Psoas muscle (tissue), 8 donors: ENCODE results near the gene MINDY4. TPM values are rescaled to one million over a fixed set of nuclear protein-coding genes. Genes with fewer than 3 reads are reported as not detected.

Source experiments
- ATAC-seq, 4 donors: fragments of 200-7000 bp; cut with Tn5 transposase; one replicate each; pipeline ENCODE4 v1.9.1; 2020; ENCODE audit warnings: moderate library complexity in 3 of 4, mild to moderate bottlenecking in 2 of 4
- DNase-seq, 2 donors: peaks; one replicate each; pipeline ENCODE4 v3.0.0-alpha.2; 2020
- H3K27ac ChIP-seq: fragments of 200-600 bp; one replicate; pipeline ENCODE4 v1.8.0; 2022
- H3K27me3 ChIP-seq, 3 donors: fragments of 200-600 bp in 1 of 3; one replicate each; pipeline versions ENCODE4 v1.6.1 to v1.8.0; 2013 to 2022; ENCODE audit warnings: low read length in 2 of 3, mild to moderate bottlenecking in 2 of 3, moderate library complexity in 1 of 3; ENCODE audit not compliant: insufficient read depth in 3 of 3
- H3K36me3 ChIP-seq, 2 donors: fragments of 200-600 bp in 1 of 2; one replicate each; pipeline versions ENCODE4 v1.6.1 to v1.8.0; 2013 to 2022; ENCODE audit warnings: low read depth in 1 of 2, mild to moderate bottlenecking in 1 of 2, moderate library complexity in 1 of 2; ENCODE audit not compliant: insufficient read depth in 1 of 2
- H3K4me1 ChIP-seq: fragments of 200-600 bp; one replicate; pipeline ENCODE4 v1.8.0; 2022
- H3K4me3 ChIP-seq: fragments of 200-600 bp; one replicate; pipeline ENCODE4 v1.8.0; 2022; ENCODE audit warnings: mild to moderate bottlenecking
- H3K9me3 ChIP-seq: fragments of 200-600 bp; one replicate; pipeline ENCODE4 v1.8.0; 2022
- WGBS, 3 donors: extraction: QIAGEN DNeasy Blood & Tissue Kit; methylation state at CpG; one replicate each; pipeline versions ENCODE4 v1.1.6 to v1.1.7; 2013; 5-methylcytosine and 5-hydroxymethylcytosine counted together
- intact Hi-C, 2 donors: fragments of 100-400 bp; cut with DNase I; formaldehyde crosslinking; loops; one replicate each; pipeline versions ENCODE4 v1.11.0 to v1.14.2; 2022
- polyA plus RNA-seq, 3 donors: library from polyadenylated mRNA; stranded (reverse); fragments of 200-250 nt; gene quantifications; one replicate each; pipeline ENCODE4 v1.2.3, GENCODE V29; 2013
- total RNA-seq, 4 donors: library from RNA; stranded (reverse); fragmentation: NEBNext Ultra II Directional in 2 of 4; extraction: Animal tissue kit (Norgen Biotek cat#: 25700) in 2 of 4; gene quantifications; one replicate each; pipeline versions ENCODE4 v1.2.1 to v1.2.4, GENCODE V29; 2021 to 2023
- TF ChIP-seq, protein P1 (sequence below): fragments of 200-600 bp; IDR thresholded peaks from one replicate; pipeline ENCODE4 v1.8.0; 2022; ENCODE audit warnings: antibody characterized with exemption
- donor health status: healthy with polysubstance abuse.
- donor health status: DM: no; HTN: no; CAD: no; lungs with moderate emphysema.
- donor health status: Bipolar disorder and iron deficiency.
- donor health status: healthy.
- donor health status: DM: yes; HTN: yes; CAD: no.
- donor health status: DM: no; HTN: no; CAD: no.
- donor health status: DM: no; HTN: no; CAD: no.
- donor health status: DM: yes; HTN: yes; CAD: no.

Gene MINDY4
- total and polyA plus RNA-seq, 7 donors, result 0.86 to 3.5 (median 1.5) TPM

DNA sequence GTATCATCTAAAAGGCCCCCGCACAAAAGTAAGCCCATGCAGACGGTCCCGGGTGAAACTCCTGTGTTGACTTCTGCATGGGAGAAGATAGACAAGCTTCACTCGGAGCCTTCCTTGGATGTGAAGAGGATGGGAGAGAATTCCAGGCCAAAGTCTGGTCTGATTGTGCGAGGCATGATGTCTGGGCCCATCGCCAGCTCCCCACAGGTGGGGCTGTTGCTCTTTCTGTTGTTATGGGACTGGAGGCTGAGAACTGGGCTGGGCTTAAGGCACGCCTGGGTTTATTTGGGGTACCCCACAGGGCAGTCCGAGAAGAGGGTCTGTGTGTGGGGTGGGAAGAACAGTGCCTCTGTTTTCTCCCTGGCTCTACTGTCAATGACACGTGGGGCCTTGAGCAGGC, 14.6 kb downstream of the MINDY4 start:
- Histone ChIP-seq H3K36me3 (peaks cover 0 to 30% of the 10 kb centered on the region in 2 donors), H3K4me3 (no peak overlapping the region), H3K9me3 (no peaks in the 10 kb centered on the region), H3K27ac (no peak overlapping the region), H3K4me1 (peaks cover 6% of the 10 kb centered on the region), H3K27me3 (no peaks in the 10 kb centered on the region)
- no peak for DNase-seq
- 86 to 94% (median 91%) methylated on average over 9 of the region's 9 CpGs for WGBS, 3 donors
- intact Hi-C loops, result no loop called here
- no peak for ATAC-seq
- TF ChIP-seq, protein P1, sequence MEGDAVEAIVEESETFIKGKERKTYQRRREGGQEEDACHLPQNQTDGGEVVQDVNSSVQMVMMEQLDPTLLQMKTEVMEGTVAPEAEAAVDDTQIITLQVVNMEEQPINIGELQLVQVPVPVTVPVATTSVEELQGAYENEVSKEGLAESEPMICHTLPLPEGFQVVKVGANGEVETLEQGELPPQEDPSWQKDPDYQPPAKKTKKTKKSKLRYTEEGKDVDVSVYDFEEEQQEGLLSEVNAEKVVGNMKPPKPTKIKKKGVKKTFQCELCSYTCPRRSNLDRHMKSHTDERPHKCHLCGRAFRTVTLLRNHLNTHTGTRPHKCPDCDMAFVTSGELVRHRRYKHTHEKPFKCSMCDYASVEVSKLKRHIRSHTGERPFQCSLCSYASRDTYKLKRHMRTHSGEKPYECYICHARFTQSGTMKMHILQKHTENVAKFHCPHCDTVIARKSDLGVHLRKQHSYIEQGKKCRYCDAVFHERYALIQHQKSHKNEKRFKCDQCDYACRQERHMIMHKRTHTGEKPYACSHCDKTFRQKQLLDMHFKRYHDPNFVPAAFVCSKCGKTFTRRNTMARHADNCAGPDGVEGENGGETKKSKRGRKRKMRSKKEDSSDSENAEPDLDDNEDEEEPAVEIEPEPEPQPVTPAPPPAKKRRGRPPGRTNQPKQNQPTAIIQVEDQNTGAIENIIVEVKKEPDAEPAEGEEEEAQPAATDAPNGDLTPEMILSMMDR, result no peak

DNA sequence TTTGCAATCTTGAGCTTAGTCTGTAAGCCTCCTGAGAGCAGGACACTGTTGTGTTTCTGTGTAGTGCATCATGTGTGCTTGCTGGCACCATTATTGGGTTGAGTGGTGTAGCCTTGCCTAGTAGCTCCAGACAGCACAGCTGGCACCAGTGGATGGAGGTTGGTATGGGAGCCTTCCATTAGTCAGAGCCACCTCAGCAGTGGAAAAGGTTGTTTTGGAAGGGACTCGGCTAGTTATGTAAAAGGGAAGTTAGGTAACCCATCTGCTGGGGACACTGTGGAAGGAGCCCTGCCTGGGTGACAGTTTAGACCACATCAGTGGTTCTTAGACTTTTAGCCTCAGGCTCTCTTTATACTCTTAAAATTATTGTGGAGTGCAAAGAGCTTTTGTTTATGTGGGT, 16.3 kb downstream of the MINDY4 start:
- DNase-seq (no peak), ATAC-seq (peak in 2 of 4 donors; percentile 23 to 26)
- Histone ChIP-seq H3K9me3 (no peaks in the 10 kb centered on the region), H3K4me1 (no peaks in the 10 kb centered on the region), H3K27ac (no peak overlapping the region), H3K27me3 (no peaks in the 10 kb centered on the region), H3K4me3 (no peak overlapping the region), H3K36me3 (peaks cover 0 to 36% of the 10 kb centered on the region in 2 donors)
- TF ChIP-seq, protein P1, result no peak
- intact Hi-C loops, result no loop called here
- WGBS, 3 donors, result 73 to 86% (median 84%) methylated on average over 1 of the region's 1 CpG

DNA sequence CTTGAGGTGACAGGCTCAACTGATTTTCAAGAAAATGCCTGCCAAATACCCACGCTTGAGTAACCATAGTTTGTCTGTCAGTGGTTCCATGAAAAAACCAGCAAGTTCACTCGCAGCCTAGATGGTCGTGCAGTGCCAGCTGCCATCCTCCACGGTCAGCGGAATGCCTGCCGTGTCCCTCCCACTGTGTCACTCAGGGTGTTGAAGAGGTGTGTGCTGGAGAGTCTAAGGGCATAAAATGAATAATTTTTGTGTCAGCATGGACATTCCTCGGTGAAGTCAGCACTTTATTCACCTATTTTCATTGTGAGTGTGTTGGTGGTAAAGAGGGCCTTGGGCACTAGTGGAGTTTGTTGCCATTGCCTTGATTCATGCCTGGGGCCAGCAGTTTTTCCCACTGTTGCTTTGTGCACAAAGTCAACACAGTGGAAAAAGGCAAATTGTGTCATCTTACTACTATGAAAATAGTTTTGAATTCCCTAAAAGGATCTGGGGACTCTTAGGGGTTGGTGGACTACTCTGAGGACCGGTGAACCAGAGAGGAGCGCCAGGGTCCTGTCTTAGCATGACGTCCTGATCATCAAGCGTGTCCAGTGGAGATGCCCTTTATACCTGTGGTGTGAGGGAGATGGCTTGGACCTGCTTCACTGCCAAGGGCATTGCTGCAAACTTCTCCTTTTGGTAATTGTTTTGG, 17.6 kb downstream of the MINDY4 start:
- Histone ChIP-seq H3K4me3 (no peak overlapping the region), H3K27ac (no peak overlapping the region), H3K4me1 (no peaks in the 10 kb centered on the region), H3K9me3 (no peaks in the 10 kb centered on the region), H3K36me3 (peaks cover 0 to 28% of the 10 kb centered on the region in 2 donors), H3K27me3 (no peaks in the 10 kb centered on the region)
- 58 to 75% (median 66%) methylated on average over 11 of the region's 11 CpGs for WGBS, 3 donors
- ATAC-seq (peak in 1 of 4 donors; percentile 15), DNase-seq (no peak)
- intact Hi-C loops, result no loop called here
- TF ChIP-seq, protein P1, result no peak

DNA sequence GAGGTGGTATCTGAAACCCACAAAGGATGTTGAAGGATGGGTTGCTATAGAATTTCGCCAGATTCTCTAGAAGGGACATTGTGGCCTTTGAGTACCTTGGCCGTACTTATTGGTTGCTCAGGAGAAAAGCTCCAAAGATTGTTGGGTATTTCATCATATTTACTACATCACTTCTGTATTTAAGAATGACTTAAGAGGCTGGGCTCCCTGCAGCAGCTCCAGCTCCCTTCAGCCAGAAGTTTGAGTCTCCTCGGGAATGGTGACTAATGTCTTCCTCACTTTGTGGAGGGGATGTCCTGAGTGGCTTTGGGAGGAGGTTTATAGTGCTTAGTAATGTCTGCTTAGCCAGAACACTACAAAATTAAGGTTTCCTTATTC, 18.1 kb downstream of the MINDY4 start:
- peak in 1 of 2 donors; percentile 30 for DNase-seq
- no peaks in the 10 kb centered on the region for H3K27me3 ChIP-seq
- H3K36me3 ChIP-seq, result peaks cover 0 to 23% of the 10 kb centered on the region in 2 donors
- 66 to 75% (median 72%) methylated on average over 3 of the region's 3 CpGs for WGBS, 3 donors
- TF ChIP-seq, protein P1, result no peak
- ATAC-seq, result peak; percentile 65 to 84 (median 76)
- no peak overlapping the region for H3K4me3 ChIP-seq
- H3K4me1 ChIP-seq, result no peaks in the 10 kb centered on the region
- intact Hi-C loops, result no loop called here
- H3K27ac ChIP-seq, result no peak overlapping the region
- no peaks in the 10 kb centered on the region for H3K9me3 ChIP-seq

DNA sequence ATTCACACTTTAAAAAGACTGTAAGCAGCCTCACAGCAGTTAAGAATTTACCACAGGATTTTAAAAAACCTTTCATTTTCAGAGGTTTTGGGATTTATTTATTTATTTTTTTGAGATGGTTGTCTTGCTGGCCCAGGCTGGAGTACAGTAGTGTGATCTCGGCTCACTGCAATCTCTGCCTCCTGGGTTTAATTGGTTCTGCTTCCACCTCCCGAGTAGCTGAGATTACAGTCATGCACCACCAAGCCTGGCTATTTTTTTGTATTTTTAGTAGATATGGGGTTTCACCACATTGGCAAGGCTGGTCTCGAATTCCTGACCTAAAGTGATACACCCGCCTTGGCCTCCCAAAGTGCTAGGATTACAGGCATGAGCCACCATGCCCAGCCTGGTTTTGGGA, 19.1 kb downstream of the MINDY4 start:
- H3K9me3 ChIP-seq, result no peaks in the 10 kb centered on the region
- ATAC-seq, result no peak
- H3K4me1 ChIP-seq, result no peaks in the 10 kb centered on the region
- no peak for DNase-seq
- intact Hi-C loops, result no loop called here
- TF ChIP-seq, protein P1, result no peak
- no peak overlapping the region for H3K27ac ChIP-seq
- 79 to 91% (median 87%) methylated on average over 4 of the region's 4 CpGs for WGBS, 3 donors
- H3K27me3 ChIP-seq, result no peaks in the 10 kb centered on the region
- H3K4me3 ChIP-seq, result no peak overlapping the region
- peaks cover 0 to 21% of the 10 kb centered on the region in 2 donors for H3K36me3 ChIP-seq
